ENCODE measurements around the gene CYSTM1.

Gene CYSTM1

DNA sequence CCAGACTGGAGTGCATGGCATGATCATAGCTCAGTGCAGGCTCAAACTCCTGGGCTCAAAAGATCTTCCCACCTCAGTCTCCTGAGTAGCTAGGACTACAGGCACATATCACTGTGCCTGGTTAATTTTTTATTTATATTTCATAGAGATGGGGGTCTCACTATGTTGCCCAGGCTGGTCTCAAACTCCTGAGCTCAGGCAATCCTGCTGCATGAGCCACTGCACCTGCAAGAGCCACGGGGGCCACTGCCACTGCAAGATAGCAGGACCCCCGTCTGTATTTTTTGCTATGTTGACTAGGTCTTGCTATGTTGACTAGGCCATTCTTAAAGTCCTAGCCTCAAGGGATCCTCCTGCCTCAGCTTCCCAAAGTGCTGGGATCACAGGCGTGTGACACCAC lies 6.5 kb downstream of the CYSTM1 start:
- TF ChIP-seq ZNF518A (tag by site-specific recombination; conservative IDR thresholded peaks at IDR 0.05; ENCODE audit: low read depth) (no peak), ZNF121 (tag by site-specific recombination; IDR thresholded peaks at IDR 0.05) (peak; percentile 79; the same call in 1 of the 2 replicates)
- ChIA-PET CTCF (interaction anchor here (0.7 kb wide), 1 partner anchor 106 kb away, joined by 3 read pairs; no protein-coding TSS in a partner anchor), POLR2A (no interaction called here)
- Histone ChIP-seq H3K4me3 (ENCODE audit: low read depth, low read length) (no peak overlapping the region), H3K4me1 (ENCODE audit: control insufficient read depth, insufficient read depth, low read length) (peaks cover 16% of the 10 kb centered on the region), H3K36me3 (ENCODE audit: control insufficient read depth in 2 of 2, insufficient read depth in 1 of 2, low read length in 2 of 2) (no peaks in the 10 kb centered on the region), H3K27ac (ENCODE audit: extremely low read depth, low read depth, low read length) (no peak overlapping the region), H3K9me3 (ENCODE audit: control insufficient read depth, insufficient read depth, low read depth, low read length) (no peaks in the 10 kb centered on the region)

DNA sequence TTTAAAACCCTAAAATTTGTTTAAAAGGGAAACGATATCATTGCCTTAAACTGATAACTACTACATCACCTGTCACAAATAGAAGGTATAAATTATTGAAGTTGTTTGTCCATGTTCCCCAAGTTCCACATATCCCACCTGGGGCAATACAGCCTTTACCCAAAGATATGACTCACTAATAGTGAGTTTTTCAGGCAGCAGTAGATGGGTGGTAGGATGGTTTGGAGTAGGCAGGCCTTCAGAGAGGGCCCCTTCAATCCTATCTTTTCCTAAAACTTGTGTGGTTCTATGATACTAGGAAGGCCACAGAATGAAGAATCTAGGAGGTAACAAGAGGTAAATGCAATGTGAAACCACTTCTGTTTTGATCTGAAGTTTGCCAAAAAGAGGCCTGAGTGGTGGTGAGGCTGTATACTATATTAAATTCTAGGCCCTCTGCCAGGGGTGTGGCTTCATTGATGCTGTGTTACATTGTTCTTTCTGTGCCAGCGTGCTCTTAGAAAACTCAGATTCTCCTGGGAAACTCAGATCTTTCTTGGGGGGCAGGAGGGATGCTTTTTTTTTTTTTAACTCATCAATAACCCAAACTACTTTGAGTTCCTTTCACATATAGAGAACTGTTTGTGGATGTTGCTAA lies 7.2 kb downstream of the CYSTM1 start:
- Histone ChIP-seq H3K27ac (ENCODE audit: extremely low read depth, low read depth, low read length) (no peak overlapping the region), H3K36me3 (ENCODE audit: control insufficient read depth in 2 of 2, insufficient read depth in 1 of 2, low read length in 2 of 2) (no peaks in the 10 kb centered on the region), H3K4me3 (ENCODE audit: low read depth, low read length) (no peak overlapping the region), H3K9me3 (ENCODE audit: control insufficient read depth, insufficient read depth, low read depth, low read length) (no peaks in the 10 kb centered on the region), H3K4me1 (ENCODE audit: control insufficient read depth, insufficient read depth, low read length) (peaks cover 14% of the 10 kb centered on the region)
- ChIA-PET POLR2A (no interaction called here), CTCF (interaction anchor here (1.2 kb wide), 1 partner anchor 24 kb away, joined by 6 read pairs; no protein-coding TSS in a partner anchor)
- peak; percentile 54 for TF ChIP-seq ZNF335 (tag by site-specific recombination; conservative IDR thresholded peaks at IDR 0.05)
- TF ChIP-seq, protein P1, sequence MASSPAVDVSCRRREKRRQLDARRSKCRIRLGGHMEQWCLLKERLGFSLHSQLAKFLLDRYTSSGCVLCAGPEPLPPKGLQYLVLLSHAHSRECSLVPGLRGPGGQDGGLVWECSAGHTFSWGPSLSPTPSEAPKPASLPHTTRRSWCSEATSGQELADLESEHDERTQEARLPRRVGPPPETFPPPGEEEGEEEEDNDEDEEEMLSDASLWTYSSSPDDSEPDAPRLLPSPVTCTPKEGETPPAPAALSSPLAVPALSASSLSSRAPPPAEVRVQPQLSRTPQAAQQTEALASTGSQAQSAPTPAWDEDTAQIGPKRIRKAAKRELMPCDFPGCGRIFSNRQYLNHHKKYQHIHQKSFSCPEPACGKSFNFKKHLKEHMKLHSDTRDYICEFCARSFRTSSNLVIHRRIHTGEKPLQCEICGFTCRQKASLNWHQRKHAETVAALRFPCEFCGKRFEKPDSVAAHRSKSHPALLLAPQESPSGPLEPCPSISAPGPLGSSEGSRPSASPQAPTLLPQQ (tag by site-specific recombination; IDR thresholded peaks at IDR 0.05): 0 out of 2 replicates have a peak, but pooled peaks have one; percentile 42
- TF ChIP-seq, protein P2, sequence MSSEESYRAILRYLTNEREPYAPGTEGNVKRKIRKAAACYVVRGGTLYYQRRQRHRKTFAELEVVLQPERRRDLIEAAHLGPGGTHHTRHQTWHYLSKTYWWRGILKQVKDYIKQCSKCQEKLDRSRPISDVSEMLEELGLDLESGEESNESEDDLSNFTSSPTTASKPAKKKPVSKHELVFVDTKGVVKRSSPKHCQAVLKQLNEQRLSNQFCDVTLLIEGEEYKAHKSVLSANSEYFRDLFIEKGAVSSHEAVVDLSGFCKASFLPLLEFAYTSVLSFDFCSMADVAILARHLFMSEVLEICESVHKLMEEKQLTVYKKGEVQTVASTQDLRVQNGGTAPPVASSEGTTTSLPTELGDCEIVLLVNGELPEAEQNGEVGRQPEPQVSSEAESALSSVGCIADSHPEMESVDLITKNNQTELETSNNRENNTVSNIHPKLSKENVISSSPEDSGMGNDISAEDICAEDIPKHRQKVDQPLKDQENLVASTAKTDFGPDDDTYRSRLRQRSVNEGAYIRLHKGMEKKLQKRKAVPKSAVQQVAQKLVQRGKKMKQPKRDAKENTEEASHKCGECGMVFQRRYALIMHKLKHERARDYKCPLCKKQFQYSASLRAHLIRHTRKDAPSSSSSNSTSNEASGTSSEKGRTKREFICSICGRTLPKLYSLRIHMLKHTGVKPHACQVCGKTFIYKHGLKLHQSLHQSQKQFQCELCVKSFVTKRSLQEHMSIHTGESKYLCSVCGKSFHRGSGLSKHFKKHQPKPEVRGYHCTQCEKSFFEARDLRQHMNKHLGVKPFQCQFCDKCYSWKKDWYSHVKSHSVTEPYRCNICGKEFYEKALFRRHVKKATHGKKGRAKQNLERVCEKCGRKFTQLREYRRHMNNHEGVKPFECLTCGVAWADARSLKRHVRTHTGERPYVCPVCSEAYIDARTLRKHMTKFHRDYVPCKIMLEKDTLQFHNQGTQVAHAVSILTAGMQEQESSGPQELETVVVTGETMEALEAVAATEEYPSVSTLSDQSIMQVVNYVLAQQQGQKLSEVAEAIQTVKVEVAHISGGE (tag by site-specific recombination; conservative IDR thresholded peaks at IDR 0.05; ENCODE audit: low read depth): 0 out of 2 replicates have a peak, but pooled peaks have one; percentile 12
- TF ChIP-seq ZNF366 (tag by site-specific recombination; conservative IDR thresholded peaks at IDR 0.05): 0 out of 2 replicates have a peak, but pooled peaks have one; percentile 34
- no peak for TF ChIP-seq ZNF658 (tag by site-specific recombination; IDR thresholded peaks at IDR 0.05)
- TF ChIP-seq ZBTB20 (tag by site-specific recombination; IDR thresholded peaks at IDR 0.05): peak; percentile 48; the same call in 1 of the 2 replicates
- no peak for TF ChIP-seq ZNF768 (tag by site-specific recombination; IDR thresholded peaks at IDR 0.05)
- TF ChIP-seq ZNF248 (tag by site-specific recombination; IDR thresholded peaks at IDR 0.05): no peak
- TF ChIP-seq PRDM6 (tag by site-specific recombination; IDR thresholded peaks at IDR 0.05): 0 out of 2 replicates have a peak, but pooled peaks have one; percentile 34
- 0 out of 2 replicates have a peak, but pooled peaks have one; percentile 50 for TF ChIP-seq ZNF10 (tag by site-specific recombination; IDR thresholded peaks at IDR 0.05)
- TF ChIP-seq OSR2 (tag by site-specific recombination; IDR thresholded peaks at IDR 0.05): no peak
- TF ChIP-seq, protein P3, sequence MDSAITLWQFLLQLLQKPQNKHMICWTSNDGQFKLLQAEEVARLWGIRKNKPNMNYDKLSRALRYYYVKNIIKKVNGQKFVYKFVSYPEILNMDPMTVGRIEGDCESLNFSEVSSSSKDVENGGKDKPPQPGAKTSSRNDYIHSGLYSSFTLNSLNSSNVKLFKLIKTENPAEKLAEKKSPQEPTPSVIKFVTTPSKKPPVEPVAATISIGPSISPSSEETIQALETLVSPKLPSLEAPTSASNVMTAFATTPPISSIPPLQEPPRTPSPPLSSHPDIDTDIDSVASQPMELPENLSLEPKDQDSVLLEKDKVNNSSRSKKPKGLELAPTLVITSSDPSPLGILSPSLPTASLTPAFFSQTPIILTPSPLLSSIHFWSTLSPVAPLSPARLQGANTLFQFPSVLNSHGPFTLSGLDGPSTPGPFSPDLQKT (IDR thresholded peaks at IDR 0.05; ENCODE audit: borderline replicate concordance, low read depth, low read length): no peak
- TF ChIP-seq KLF1 (tag by site-specific recombination; IDR thresholded peaks at IDR 0.05): 0 out of 2 replicates have a peak, but pooled peaks have one; percentile 41
- TF ChIP-seq, protein P4, sequence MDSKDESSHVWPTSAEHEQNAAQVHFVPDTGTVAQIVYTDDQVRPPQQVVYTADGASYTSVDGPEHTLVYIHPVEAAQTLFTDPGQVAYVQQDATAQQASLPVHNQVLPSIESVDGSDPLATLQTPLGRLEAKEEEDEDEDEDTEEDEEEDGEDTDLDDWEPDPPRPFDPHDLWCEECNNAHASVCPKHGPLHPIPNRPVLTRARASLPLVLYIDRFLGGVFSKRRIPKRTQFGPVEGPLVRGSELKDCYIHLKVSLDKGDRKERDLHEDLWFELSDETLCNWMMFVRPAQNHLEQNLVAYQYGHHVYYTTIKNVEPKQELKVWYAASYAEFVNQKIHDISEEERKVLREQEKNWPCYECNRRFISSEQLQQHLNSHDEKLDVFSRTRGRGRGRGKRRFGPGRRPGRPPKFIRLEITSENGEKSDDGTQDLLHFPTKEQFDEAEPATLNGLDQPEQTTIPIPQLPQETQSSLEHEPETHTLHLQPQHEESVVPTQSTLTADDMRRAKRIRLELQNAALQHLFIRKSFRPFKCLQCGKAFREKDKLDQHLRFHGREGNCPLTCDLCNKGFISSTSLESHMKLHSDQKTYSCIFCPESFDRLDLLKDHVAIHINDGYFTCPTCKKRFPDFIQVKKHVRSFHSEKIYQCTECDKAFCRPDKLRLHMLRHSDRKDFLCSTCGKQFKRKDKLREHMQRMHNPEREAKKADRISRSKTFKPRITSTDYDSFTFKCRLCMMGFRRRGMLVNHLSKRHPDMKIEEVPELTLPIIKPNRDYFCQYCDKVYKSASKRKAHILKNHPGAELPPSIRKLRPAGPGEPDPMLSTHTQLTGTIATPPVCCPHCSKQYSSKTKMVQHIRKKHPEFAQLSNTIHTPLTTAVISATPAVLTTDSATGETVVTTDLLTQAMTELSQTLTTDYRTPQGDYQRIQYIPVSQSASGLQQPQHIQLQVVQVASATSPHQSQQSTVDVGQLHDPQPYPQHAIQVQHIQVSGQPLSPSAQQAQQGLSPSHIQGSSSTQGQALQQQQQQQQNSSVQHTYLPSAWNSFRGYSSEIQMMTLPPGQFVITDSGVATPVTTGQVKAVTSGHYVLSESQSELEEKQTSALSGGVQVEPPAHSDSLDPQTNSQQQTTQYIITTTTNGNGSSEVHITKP (tag by site-specific recombination; IDR thresholded peaks at IDR 0.05): 0 out of 2 replicates have a peak, but pooled peaks have one; percentile 15
